B cell (primary cell): ENCODE measurements around the gene MYO1G. TPM values are rescaled to one million over a fixed set of nuclear protein-coding genes. Genes with fewer than 3 reads are reported as not detected.
A peak's percentile ranks its signal among the peaks of the same experiment; 100 is the strongest.

ENCODE experiments used
- ATAC-seq: fragments of 200-7000 bp; cut with Tn5 transposase; one replicate; pipeline ENCODE4 v1.10.0; 2021; ENCODE audit warnings: low read depth, mild to moderate bottlenecking, moderate number of reproducible peaks, moderate library complexity
- CTCF ChIA-PET: fragments of 350-600 bp; sonication (Branson Sonifier 250); formaldehyde crosslinking; loops from one replicate; lab custom pipeline; 2021; ENCODE audit warnings: antibody characterized with exemption, inconsistent platforms; lab: Charles Lee
- POLR2A ChIA-PET: fragments of 350-600 bp; sonication (Branson Sonifier 250); formaldehyde crosslinking; loops from one replicate; lab custom pipeline; 2021; ENCODE audit warnings: antibody characterized with exemption; lab: Charles Lee
- DNase-seq: peaks from one replicate; pipeline ENCODE4 v3.0.0; 2013
- H2AFZ ChIP-seq: 2 replicates; pipeline ENCODE4 v1.6.1; 2012; ENCODE audit warnings: mild to moderate bottlenecking, low read depth, low read length; ENCODE audit not compliant: insufficient read depth, poor library complexity, severe bottlenecking
- H3K27ac ChIP-seq, 2 donors: 1 replicate in 1 of 2; 2 replicates in 1 of 2; pipeline ENCODE4 v1.5.1; 2012 to 2013; ENCODE audit warnings: low read length in 2 of 2, mild to moderate bottlenecking in 2 of 2, moderate library complexity in 1 of 2
- H3K27me3 ChIP-seq, 4 experiments: fragments of 200-600 bp in 1 of 4; sonication (generic) in 1 of 4; replicated peaks in 1 of 4; 1 replicate in 2 of 4; 2 replicates in 2 of 4; pipeline versions ENCODE4 v1.6.1 to v1.7.0; 2013 to 2016; ENCODE audit warnings: low read length in 3 of 4, mild to moderate bottlenecking in 2 of 4, mixed read lengths in 1 of 4, moderate library complexity in 1 of 4; ENCODE audit not compliant: insufficient read depth in 4 of 4, control insufficient read depth in 3 of 4; ENCODE audit errors: control extremely low read depth in 1 of 4
- H3K36me3 ChIP-seq, 2 experiments: replicated peaks in 1 of 2; 1 replicate in 1 of 2; 2 replicates in 1 of 2; pipeline versions ENCODE4 v1.6.1 to v1.7.1; 2013; ENCODE audit warnings: low read length in 1 of 2; ENCODE audit not compliant: insufficient read depth in 2 of 2, control insufficient read depth in 1 of 2; ENCODE audit errors: control extremely low read depth in 1 of 2, extremely low read depth in 1 of 2
- H3K4me1 ChIP-seq, 2 donors: fragments of 200-600 bp in 1 of 2; sonication (generic) in 1 of 2; 1 replicate in 1 of 2; 2 replicates in 1 of 2; pipeline versions ENCODE4 v1.5.1 to v1.6.1; 2013 to 2017; ENCODE audit warnings: low read length in 2 of 2; ENCODE audit not compliant: control insufficient read depth in 2 of 2, insufficient read depth in 2 of 2
- H3K4me2 ChIP-seq: replicated peaks from 2 replicates; pipeline ENCODE3; 2012; ENCODE audit warnings: mild to moderate bottlenecking, low read depth, low read length; ENCODE audit not compliant: poor library complexity, severe bottlenecking
- H3K4me3 ChIP-seq, 5 experiments: fragments of 200-600 bp in 1 of 5; sonication (generic) in 1 of 5; 1 replicate in 3 of 5; 2 replicates in 2 of 5; pipeline versions ENCODE4 v1.5.1 to v1.7.0; 2011 to 2016; ENCODE audit warnings: low read length in 4 of 5, mild to moderate bottlenecking in 4 of 5, low read depth in 2 of 5, control low read depth in 1 of 5, moderate library complexity in 1 of 5; ENCODE audit not compliant: insufficient read depth in 1 of 5; ENCODE audit errors: control extremely low read depth in 1 of 5, extremely low read depth in 1 of 5
- H3K79me2 ChIP-seq: fragments of 200-600 bp; sonication (generic); one replicate; pipeline ENCODE4 v1.6.0; 2016; ENCODE audit warnings: low read length; ENCODE audit not compliant: control insufficient read depth, insufficient read depth
- H3K9ac ChIP-seq: fragments of 200-600 bp; sonication (generic); 2 replicates; pipeline ENCODE4 v1.6.1; 2017; ENCODE audit warnings: mild to moderate bottlenecking, low read length, moderate library complexity
- H3K9me3 ChIP-seq, 3 donors: one replicate each; pipeline versions ENCODE4 v1.6.1 to v1.7.1; 2013; ENCODE audit warnings: low read length in 2 of 3; ENCODE audit not compliant: control insufficient read depth in 2 of 3, insufficient read depth in 1 of 3; ENCODE audit errors: control extremely low read depth in 1 of 3
- H4K20me1 ChIP-seq: 2 replicates; pipeline ENCODE4 v1.6.0; 2012; ENCODE audit warnings: mild to moderate bottlenecking, low read length; ENCODE audit not compliant: insufficient read depth, control insufficient read depth, poor library complexity, severe bottlenecking
- H3K27ac Mint-ChIP-seq: one replicate; pipeline ENCODE4 v1.8.0; 2021; ENCODE audit warnings: mixed read lengths
- H3K27me3 Mint-ChIP-seq: one replicate; pipeline ENCODE4 v1.8.0; 2021; ENCODE audit warnings: mixed read lengths
- H3K4me1 Mint-ChIP-seq: one replicate; pipeline ENCODE4 v1.8.0; 2021; ENCODE audit warnings: mixed read lengths
- H3K4me3 Mint-ChIP-seq: one replicate; pipeline ENCODE4 v1.8.0; 2021; ENCODE audit warnings: mixed read lengths
- H3K9me3 Mint-ChIP-seq: one replicate; pipeline ENCODE4 v1.8.0; 2022; ENCODE audit warnings: mixed read lengths; ENCODE audit not compliant: insufficient read depth
- EZH2 ChIP-seq: IDR thresholded peaks from 2 replicates; pipeline ENCODE4 v1.6.1; 2012; ENCODE audit warnings: borderline replicate concordance, low read depth, mild to moderate bottlenecking, moderate library complexity, low read length; ENCODE audit not compliant: insufficient read depth, poor library complexity, severe bottlenecking
- WGBS: methylation state at CpG from one replicate; pipeline ENCODE4 v1.1.5; 2013; ENCODE audit warnings: missing lambda C conversion rate; ENCODE audit not compliant: insufficient coverage; 5-methylcytosine and 5-hydroxymethylcytosine counted together
- intact Hi-C: fragments of 100-400 bp; cut with micrococcal nuclease; formaldehyde crosslinking; loops from one replicate; pipeline ENCODE4 v1.10.0; 2022
- polyA plus RNA-seq: library from polyadenylated mRNA; depleted of rRNA; stranded (reverse); fragments of >200 nt; gene quantifications from 2 replicates; pipeline ENCODE4 v1.2.3, GENCODE V29; 2012
- total RNA-seq, 2 donors: library from RNA; stranded (reverse); fragments of 120-200 nt in 1 of 2; gene quantifications; 1 replicate in 1 of 2; 2 replicates in 1 of 2; pipeline versions ENCODE4 v1.2.3 to v1.2.4, GENCODE V29; 2013 to 2022
- TF ChIP-seq, protein P1 (sequence below): fragments of 200-600 bp; IDR thresholded peaks from one replicate; pipeline ENCODE4 v1.8.0; 2022; ENCODE audit warnings: antibody characterized with exemption, mild to moderate bottlenecking

MYO1G gene
- total and polyA plus RNA-seq, 2 donors (not counting 1 experiment from before 2014, with no cell fraction given): 104 to 239 TPM

DNA sequence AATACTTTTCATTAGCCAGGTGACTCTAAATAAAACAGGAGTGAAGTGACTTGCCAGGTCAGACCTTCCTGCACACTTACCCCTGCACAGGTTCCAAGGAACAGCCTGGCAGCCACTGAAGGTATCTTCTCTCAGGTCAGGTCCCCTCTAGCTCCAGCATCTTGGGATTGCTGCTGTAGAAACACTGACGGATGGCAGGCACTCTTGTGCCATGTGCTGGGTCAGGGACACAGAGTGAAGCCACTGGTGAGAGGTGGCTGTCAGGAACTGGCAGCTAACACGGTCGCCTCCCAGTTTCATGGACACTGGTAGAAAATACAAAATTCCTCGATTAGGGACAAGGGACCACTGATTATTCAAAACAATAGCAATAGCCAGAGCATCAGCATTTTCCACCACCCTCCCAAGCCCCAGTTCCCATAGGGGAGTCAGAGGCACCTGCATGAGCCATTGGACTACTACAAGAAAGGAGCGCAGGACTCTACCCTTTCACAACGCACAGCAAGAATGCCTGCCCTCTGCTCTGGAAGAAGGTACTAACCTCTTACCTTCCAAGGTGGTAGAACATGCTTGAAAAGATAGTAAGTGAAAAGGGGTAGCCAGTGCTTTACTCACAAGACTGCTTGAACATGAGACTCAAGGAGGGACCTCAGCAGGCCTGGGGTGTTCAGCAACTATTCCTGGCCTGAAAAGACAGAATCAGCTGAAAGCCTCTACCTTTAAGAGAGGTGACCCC, 5.1 kb upstream of the MYO1G start:
- H3K9me3 ChIP-seq: no peaks in the 10 kb centered on the region
- POLR2A ChIA-PET: interaction anchor here (0.6 kb wide), 1 partner anchor 56 kb away, joined by 8 read pairs; no protein-coding TSS in a partner anchor
- H3K4me1 Mint-ChIP-seq: peaks cover 75% of the 10 kb centered on the region
- no peak for ATAC-seq
- no peaks in the 10 kb centered on the region for H3K27me3 Mint-ChIP-seq
- H3K27ac ChIP-seq: peak overlapping the region in 1 of 2 donors; percentile 97
- H3K4me3 Mint-ChIP-seq: peak overlapping the region; percentile 60
- H3K4me3 ChIP-seq: no peak overlapping the region
- no peak overlapping the region for H2AFZ ChIP-seq
- no peak overlapping the region for H3K9ac ChIP-seq
- no peaks in the 10 kb centered on the region for H4K20me1 ChIP-seq
- H3K27ac Mint-ChIP-seq: peak overlapping the region; percentile 98
- DNase-seq: no peak
- intact Hi-C loops: no loop called here
- H3K4me1 ChIP-seq: peaks cover 53 to 64% of the 10 kb centered on the region in 2 donors
- CTCF ChIA-PET: interaction anchor here (0.7 to 4.0 kb wide), 3 partner anchors 11 to 96 kb away, joined by 3 to 14 read pairs (median 3); no protein-coding TSS in a partner anchor
- peak overlapping the region; percentile 90 for H3K4me2 ChIP-seq
- H3K79me2 ChIP-seq: peaks cover 23% of the 10 kb centered on the region
- H3K27me3 ChIP-seq: no peaks in the 10 kb centered on the region
- TF ChIP-seq, protein P1, sequence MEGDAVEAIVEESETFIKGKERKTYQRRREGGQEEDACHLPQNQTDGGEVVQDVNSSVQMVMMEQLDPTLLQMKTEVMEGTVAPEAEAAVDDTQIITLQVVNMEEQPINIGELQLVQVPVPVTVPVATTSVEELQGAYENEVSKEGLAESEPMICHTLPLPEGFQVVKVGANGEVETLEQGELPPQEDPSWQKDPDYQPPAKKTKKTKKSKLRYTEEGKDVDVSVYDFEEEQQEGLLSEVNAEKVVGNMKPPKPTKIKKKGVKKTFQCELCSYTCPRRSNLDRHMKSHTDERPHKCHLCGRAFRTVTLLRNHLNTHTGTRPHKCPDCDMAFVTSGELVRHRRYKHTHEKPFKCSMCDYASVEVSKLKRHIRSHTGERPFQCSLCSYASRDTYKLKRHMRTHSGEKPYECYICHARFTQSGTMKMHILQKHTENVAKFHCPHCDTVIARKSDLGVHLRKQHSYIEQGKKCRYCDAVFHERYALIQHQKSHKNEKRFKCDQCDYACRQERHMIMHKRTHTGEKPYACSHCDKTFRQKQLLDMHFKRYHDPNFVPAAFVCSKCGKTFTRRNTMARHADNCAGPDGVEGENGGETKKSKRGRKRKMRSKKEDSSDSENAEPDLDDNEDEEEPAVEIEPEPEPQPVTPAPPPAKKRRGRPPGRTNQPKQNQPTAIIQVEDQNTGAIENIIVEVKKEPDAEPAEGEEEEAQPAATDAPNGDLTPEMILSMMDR: no peak
- no peak for TF ChIP-seq EZH2
- H3K9me3 Mint-ChIP-seq: no peaks in the 10 kb centered on the region
- H3K36me3 ChIP-seq: peaks cover 0 to 44% of the 10 kb centered on the region in 2 experiments
- WGBS: 85% methylated on average over 5 of the region's 6 CpGs

DNA sequence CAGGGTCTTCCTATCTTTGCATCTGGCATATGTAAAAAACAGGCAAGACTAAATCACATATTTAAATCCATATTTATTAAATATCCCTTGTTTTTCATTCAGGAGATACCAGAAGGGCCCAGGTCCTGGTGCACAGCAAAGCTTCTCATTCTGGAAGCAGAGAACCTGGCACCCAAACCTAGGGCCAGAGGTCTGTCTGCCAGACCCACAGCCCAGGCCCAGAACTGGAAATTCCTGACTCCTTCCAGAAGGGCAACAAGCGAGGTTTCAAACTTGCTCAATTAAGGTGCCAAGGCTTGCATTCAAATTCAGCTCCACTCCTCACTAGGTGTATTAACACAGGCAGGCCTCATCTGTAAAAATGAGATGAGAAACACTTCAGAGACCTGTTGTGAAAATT, 4.2 kb upstream of the MYO1G start:
- no peak overlapping the region for H3K4me3 Mint-ChIP-seq
- TF ChIP-seq EZH2: no peak
- TF ChIP-seq, protein P1: no peak
- H3K27me3 Mint-ChIP-seq: no peaks in the 10 kb centered on the region
- H3K4me1 Mint-ChIP-seq: peaks cover 84% of the 10 kb centered on the region
- Histone ChIP-seq H3K4me2 (no peak overlapping the region), H3K4me1 (peaks cover 53 to 70% of the 10 kb centered on the region in 2 donors), H2AFZ (no peak overlapping the region), H3K4me3 (no peak overlapping the region), H3K9me3 (no peaks in the 10 kb centered on the region), H3K27ac (peak overlapping the region in 1 of 2 donors; percentile 2), H4K20me1 (no peaks in the 10 kb centered on the region), H3K9ac (no peak overlapping the region), H3K27me3 (no peaks in the 10 kb centered on the region), H3K79me2 (peaks cover 32% of the 10 kb centered on the region), H3K36me3 (peaks cover 0 to 44% of the 10 kb centered on the region in 2 experiments)
- H3K9me3 Mint-ChIP-seq: no peaks in the 10 kb centered on the region
- DNase-seq (no peak), ATAC-seq (no peak)
- POLR2A ChIA-PET: interaction anchor here (0.8 to 1.0 kb wide), 2 partner anchors 19 to 44 kb away, joined by 3 to 4 read pairs; no protein-coding TSS in a partner anchor
- CTCF ChIA-PET: interaction anchor here (1.0 to 4.0 kb wide), 2 partner anchors 10 to 19 kb away, joined by 4 to 14 read pairs; no protein-coding TSS in a partner anchor
- WGBS: 80% methylated on average over 1 of the region's 1 CpG
- intact Hi-C loops: no loop called here
- H3K27ac Mint-ChIP-seq: peak overlapping the region; percentile 78
